NCI-H1417 (cell line): ENCODE data around the gene ADIPOR2.

Source experiments
- DNase-seq, 3 experiments: peaks; one replicate each; lab custom pipeline; 2025; lab: John Stamatoyannopoulos, UW

Gene ADIPOR2, protein sequence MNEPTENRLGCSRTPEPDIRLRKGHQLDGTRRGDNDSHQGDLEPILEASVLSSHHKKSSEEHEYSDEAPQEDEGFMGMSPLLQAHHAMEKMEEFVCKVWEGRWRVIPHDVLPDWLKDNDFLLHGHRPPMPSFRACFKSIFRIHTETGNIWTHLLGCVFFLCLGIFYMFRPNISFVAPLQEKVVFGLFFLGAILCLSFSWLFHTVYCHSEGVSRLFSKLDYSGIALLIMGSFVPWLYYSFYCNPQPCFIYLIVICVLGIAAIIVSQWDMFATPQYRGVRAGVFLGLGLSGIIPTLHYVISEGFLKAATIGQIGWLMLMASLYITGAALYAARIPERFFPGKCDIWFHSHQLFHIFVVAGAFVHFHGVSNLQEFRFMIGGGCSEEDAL

GRCh38 chr12:1690578-1691122 is at the start of gene ADIPOR2:
TSS of gene ADIPOR2 (plus strand) at chr12:1691070. CDS start at chr12:1754344, 63,274 bp downstream.
- peak; percentile 96 to 99 (median 98) for DNase-seq

- peak in 2 of 3 experiments; percentile 40 to 70 for DNase-seq
These were observed 48.4 kb upstream of the ADIPOR2 start for GRCh38 chr12:1642513-1642912.

GRCh38 chr12:1643043-1643442 is 47.8 kb upstream of the ADIPOR2 start:
- no peak for DNase-seq

DNA sequence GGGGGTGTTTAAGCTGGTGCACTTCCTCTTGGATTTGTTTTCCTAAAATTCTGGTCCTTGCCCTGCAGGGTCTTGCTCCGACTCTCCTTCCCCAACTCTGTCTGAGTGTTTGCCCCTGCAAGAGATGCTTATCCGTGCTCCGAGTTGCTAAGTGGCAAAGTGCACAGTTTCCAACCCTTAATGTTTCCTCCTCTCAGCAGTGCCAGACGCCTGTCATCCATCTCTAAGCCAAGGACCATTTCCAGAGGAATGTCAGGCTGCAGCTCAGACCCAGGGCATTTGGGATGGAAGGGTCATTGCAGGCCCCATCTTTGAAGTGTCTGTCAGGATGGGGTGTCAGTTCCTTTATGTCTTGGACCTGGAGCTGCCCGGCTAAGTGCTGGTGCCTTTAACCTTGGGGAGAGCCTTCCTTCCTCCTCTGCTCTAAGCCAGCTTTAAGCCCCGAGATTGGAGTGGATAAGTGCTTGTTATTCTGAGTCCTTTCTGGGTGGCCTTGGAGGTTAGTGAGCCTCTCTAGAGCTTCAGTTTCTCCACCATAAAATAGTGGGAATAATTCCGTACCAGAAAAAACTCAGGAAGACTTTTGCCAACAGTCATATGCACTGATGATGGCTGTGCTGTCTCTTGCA is 46.9 kb upstream of the ADIPOR2 start:
- DNase-seq: peak in 2 of 3 experiments; percentile 57 to 60

DNA sequence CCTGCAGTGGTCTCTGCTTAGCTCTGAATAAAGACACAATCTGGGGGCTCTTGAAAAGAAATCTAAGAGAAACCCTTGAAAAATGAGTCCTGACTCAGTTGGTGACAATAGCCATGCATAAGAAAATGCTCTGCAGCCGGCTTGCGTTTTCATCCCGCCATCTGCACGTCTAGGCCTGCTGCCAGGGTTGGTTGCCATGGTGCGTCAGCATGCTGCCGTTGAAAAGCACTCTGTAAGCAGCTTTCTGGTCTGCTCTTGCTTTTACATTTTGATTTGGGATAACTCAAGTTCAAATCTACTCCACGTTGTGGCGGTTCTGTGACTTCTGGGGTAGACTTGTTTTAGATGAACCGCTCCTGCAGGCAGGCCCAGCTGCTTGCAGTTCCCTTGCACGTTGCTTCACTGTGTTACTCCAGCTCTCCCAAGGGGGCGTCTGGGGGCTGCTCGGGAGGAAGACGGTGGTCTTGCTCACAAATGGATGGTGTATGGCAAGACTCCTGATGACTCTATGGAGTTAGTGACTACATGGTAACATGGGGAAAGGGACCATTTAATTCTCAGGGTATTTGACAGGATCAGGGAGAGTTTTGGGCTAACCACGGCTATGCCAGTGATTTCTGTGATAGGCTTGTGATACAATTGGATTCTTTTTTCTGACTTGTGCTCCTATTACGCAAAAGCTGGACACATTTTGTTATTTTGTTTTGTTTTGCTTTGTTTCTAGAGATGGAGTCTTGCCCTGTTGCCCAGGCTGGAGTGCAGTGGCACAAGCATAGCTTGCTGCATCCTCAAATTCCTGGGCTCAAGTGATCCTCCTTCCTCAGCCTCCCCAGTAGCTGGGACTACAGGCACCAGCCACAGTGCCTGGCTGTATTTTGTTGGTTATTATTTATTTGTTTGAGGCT is 46.1 kb upstream of the ADIPOR2 start:
- DNase-seq: peak; percentile 72 to 89 (median 76)

DNA sequence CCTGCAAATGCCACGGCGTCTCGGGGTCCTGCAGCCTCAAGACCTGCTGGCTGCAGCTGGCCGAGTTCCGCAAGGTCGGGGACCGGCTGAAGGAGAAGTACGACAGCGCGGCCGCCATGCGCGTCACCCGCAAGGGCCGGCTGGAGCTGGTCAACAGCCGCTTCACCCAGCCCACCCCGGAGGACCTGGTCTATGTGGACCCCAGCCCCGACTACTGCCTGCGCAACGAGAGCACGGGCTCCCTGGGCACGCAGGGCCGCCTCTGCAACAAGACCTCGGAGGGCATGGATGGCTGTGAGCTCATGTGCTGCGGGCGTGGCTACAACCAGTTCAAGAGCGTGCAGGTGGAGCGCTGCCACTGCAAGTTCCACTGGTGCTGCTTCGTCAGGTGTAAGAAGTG is 45.1 kb upstream of the ADIPOR2 start:
- DNase-seq: peak in 1 of 3 experiments; percentile 32

DNA sequence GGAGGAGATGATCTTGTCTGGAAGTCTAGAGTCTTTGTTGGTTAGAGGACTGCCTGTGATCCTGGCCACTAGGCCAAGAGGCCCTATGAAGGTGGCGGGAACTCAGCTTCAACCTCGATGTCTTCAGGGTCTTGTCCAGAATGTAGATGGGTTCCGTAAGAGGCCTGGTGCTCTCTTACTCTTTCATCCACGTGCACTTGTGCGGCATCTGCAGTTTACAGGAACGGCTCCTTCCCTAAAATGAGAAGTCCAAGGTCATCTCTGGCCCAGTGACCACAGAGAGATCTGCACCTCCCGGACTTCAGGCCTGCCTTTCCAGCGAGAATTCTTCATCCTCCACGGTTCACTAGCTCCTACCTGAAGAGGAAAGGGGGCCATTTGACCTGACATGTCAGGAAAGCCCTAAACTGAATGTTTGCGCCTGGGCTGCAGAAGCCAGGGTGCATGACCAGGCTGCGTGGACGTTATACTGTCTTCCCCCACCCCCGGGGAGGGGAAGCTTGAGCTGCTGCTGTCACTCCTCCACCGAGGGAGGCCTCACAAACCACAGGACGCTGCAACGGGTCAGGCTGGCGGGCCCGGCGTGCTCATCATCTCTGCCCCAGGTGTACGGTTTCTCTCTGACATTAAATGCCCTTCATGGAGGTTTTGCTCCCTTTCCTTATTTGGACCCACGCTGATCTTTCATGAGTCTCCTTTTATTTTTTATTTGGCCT is 44.1 kb upstream of the ADIPOR2 start:
- no peak for DNase-seq

DNA sequence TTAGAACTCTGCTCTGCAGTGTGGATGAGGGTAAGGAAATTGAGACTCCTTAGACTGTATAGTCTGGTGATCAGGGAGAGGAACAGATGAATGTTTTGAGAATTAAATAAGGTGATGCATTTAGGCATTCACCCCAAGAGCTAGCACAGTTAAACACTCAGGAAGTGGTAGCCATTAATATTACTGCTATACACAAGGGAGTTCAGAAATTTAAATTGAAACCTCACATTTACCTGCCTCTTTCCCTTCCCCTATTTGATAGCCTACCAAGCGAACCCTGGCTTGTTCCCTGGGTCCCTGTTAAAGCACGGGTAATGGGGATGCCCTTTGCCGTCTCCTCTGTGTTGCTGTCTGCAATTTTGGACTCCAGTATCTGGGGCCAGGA is 43.6 kb upstream of the ADIPOR2 start:
- no peak for DNase-seq

- no peak for DNase-seq
These were observed 40.5 kb upstream of the ADIPOR2 start for GRCh38 chr12:1650260-1650977.

- no peak for DNase-seq
These were observed 39.9 kb upstream of the ADIPOR2 start for GRCh38 chr12:1650978-1651361.

GRCh38 chr12:1651946-1652345 is 38.9 kb upstream of the ADIPOR2 start:
- DNase-seq: no peak

- DNase-seq: peak in 1 of 3 experiments; percentile 26
These were observed 35.6 kb upstream of the ADIPOR2 start for GRCh38 chr12:1655225-1655788.

GRCh38 chr12:1656902-1657301 is 34.0 kb upstream of the ADIPOR2 start:
- no peak for DNase-seq

- no peak for DNase-seq
These were observed 33.2 kb upstream of the ADIPOR2 start for GRCh38 chr12:1657688-1658087.

- no peak for DNase-seq
These were observed 30.3 kb upstream of the ADIPOR2 start for GRCh38 chr12:1660304-1661187.

DNA sequence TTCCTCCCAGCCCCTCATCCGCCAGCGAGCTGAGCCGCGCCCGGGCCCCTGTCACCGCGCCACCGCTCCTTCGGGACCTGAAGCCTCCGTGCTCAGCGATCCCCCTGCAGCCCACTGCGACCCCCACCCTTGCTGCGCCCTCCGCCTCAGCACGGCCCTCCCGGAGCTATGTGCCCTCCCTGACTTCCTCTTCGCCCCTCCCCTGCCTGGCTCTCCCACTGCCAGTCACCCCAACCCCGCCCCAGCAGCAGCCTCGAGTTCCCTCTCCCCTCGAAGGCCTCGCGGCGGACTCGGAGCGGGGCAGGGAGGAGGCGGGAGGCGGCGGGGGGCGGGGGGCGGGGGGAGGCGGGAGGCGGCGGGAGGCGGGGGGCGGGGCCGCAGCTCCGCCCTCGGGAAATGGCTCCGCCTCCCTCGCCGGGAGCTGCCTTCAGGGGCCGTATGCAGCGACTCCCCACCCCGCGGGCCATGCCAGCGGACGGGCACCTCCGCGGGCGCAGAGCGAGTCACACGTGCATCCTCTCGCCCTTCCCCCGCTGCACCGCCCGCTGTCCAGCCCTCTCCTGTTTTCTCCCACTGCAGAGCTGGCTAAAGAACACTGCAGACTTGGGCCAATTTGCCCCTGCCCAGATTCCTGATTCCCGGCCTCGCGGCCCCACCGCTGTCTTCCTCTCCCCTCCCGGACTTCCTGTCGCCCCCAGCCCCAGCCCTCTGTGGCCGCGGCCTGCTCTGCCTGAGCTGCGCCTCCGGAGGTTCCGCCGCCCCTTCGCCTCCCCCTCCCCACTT is 29.1 kb upstream of the ADIPOR2 start:
- DNase-seq: peak; percentile 72 to 92 (median 88)

DNA sequence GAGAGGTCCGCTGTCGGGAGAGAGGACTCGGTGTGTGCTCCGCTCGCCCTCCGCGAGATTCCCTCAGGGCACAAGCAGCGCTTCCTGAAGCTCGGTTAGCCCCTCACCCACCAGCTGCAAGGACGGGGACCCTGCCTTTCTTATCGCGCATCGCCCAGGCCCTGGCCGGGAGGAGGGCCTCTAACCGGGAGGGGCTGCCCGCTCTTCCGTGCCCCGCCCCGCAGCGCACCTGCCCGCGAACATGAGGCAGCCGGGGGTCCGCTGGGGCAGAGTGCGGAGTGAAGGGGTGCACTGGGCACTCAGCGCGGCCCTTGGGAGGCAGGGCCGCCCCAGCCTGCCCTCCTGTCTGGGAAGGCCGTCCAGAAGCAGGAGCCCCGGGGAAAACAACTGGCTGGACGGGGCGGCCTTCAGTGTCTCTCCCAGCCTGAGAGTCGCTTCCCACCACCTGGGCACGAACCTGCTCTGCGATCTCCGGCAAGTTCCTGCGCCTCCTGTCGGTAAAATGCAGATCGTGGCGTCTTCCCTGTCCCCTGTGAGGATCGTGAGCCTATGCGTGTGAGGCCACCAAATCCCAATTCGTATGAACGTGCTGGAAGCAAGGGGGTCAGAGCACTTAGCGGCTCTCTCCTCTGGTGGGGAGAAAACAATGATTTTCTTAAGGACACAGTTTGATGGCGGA is 28.0 kb upstream of the ADIPOR2 start:
- DNase-seq: peak; percentile 29 to 52 (median 45)
